Smooth muscle cell of the coronary artery (primary cell): ENCODE measurements around the gene PNPLA1. TPM values are rescaled to one million over a fixed set of nuclear protein-coding genes. Genes with fewer than 3 reads are reported as not detected.

Experiments
- total RNA-seq: library from RNA; depleted of rRNA; stranded (reverse); fragments of >200 nt; gene quantifications from 2 replicates; pipeline ENCODE4 v1.2.3, GENCODE V29; 2014; ENCODE audit warnings: low replicate concordance

Gene PNPLA1
- total RNA-seq = 0.15 TPM in 1 of 2 replicates, not detected in the other

GRCh38 chr6:36269834-36270705 is at the start of gene PNPLA1:
PNPLA1 (plus strand) TSS chr6:36270060; CDS start chr6:36270460, 400 bp downstream.

GRCh38 chr6:36336779-36337241 is 67.0 kb downstream of the PNPLA1 start, which contains the start of gene BNIP5:
BNIP5 (minus strand) TSS chr6:36336888; CDS start chr6:36330690, 6,198 bp downstream.

Other genes starting within 250 kb of the PNPLA1 start
- gene SLC26A8, start 245.4 kb upstream of the PNPLA1 start, total RNA-seq = under 0.01 TPM in 1 of 2 replicates, not detected in the other
- gene MAPK14, start 242.3 kb upstream of the PNPLA1 start, total RNA-seq = 35.0 and 63.9 TPM in 2 replicates
- 2.4 and 10.1 TPM in 2 replicates for gene MAPK13, start 139.5 kb upstream of the PNPLA1 start, total RNA-seq
- gene BRPF3, start 73.3 kb upstream of the PNPLA1 start, total RNA-seq = 9.2 and 12.5 TPM in 2 replicates
- not detected in 2 replicates for gene BNIP5, start 66.8 kb downstream of the PNPLA1 start, total RNA-seq
- 0.75 and 2.8 TPM in 2 replicates for gene ETV7, start 117.6 kb downstream of the PNPLA1 start, total RNA-seq
- 0.08 and 0.12 TPM in 2 replicates for gene PXT1, start 172.8 kb downstream of the PNPLA1 start, total RNA-seq
- gene KCTD20, start 172.9 kb downstream of the PNPLA1 start, total RNA-seq = 64.6 and 84.5 TPM in 2 replicates